ENCODE results near the gene ZNRF2. TPM values are rescaled to one million over a fixed set of nuclear protein-coding genes. Genes with fewer than 3 reads are reported as not detected.

ZNRF2 gene
- total and polyA plus RNA-seq, 7 donors = 14.4 to 33.8 (median 22.5) TPM

GRCh38 chr7:30270921-30271320 lies 13.5 kb upstream of the ZNRF2 start:
- no peak for TF ChIP-seq POLR2AphosphoS5 (IDR thresholded peaks at IDR 0.05)
- TF ChIP-seq POLR2A (IDR thresholded peaks at IDR 0.05) = no peak
- TF ChIP-seq EP300 (IDR thresholded peaks at IDR 0.05) = no peak
- TF ChIP-seq CTCF (IDR thresholded peaks at IDR 0.05) = no peak
- intact Hi-C loops (cut with DNase I) = no loop called here
- Histone ChIP-seq H3K27me3 (no peaks in the 10 kb centered on the region), H3K4me3 (no peak overlapping the region), H3K27ac (no peak overlapping the region), H3K9me3 (no peaks in the 10 kb centered on the region), H3K4me1 (no peaks in the 10 kb centered on the region), H3K36me3 (no peaks in the 10 kb centered on the region)
- DNase-seq = no peak
- 82 to 91% methylated on average over 4 of the region's 4 CpGs for WGBS, 2 donors

GRCh38 chr7:30272126-30272525 lies 12.3 kb upstream of the ZNRF2 start:
- Histone ChIP-seq H3K4me3 (no peak overlapping the region), H3K9me3 (no peaks in the 10 kb centered on the region), H3K4me1 (no peaks in the 10 kb centered on the region), H3K36me3 (no peaks in the 10 kb centered on the region), H3K27me3 (no peaks in the 10 kb centered on the region), H3K27ac (no peak overlapping the region)
- DNase-seq = no peak
- intact Hi-C loops (cut with DNase I) = no loop called here
- 20 to 73% methylated on average over 2 of the region's 2 CpGs for WGBS, 2 donors
- no peak for TF ChIP-seq POLR2AphosphoS5 (IDR thresholded peaks at IDR 0.05)

GRCh38 chr7:30273552-30273951 lies 10.8 kb upstream of the ZNRF2 start:
- no peak for DNase-seq
- 81 to 91% methylated on average over 2 of the region's 2 CpGs for WGBS, 2 donors
- intact Hi-C loops (cut with DNase I) = no loop called here
- H3K4me3 ChIP-seq = no peak overlapping the region
- no peaks in the 10 kb centered on the region for H3K4me1 ChIP-seq
- TF ChIP-seq EP300 (IDR thresholded peaks at IDR 0.05) (no peak), CTCF (IDR thresholded peaks at IDR 0.05) (no peak), POLR2A (IDR thresholded peaks at IDR 0.05) (no peak), POLR2AphosphoS5 (IDR thresholded peaks at IDR 0.05) (no peak)
- H3K36me3 ChIP-seq = no peaks in the 10 kb centered on the region
- no peaks in the 10 kb centered on the region for H3K27me3 ChIP-seq
- H3K9me3 ChIP-seq = no peaks in the 10 kb centered on the region
- no peak overlapping the region for H3K27ac ChIP-seq

GRCh38 chr7:30274641-30275040 lies 9.8 kb upstream of the ZNRF2 start:
- Histone ChIP-seq H3K27me3 (no peaks in the 10 kb centered on the region), H3K4me3 (no peak overlapping the region), H3K4me1 (no peaks in the 10 kb centered on the region), H3K36me3 (no peaks in the 10 kb centered on the region), H3K9me3 (no peaks in the 10 kb centered on the region), H3K27ac (no peak overlapping the region)
- intact Hi-C loops (cut with DNase I) = loop anchor here (2.0 kb wide), 2 partner anchors 138 to 290 kb away; no protein-coding TSS in a partner anchor
- no peak for DNase-seq
- TF ChIP-seq POLR2A (IDR thresholded peaks at IDR 0.05) (no peak), POLR2AphosphoS5 (IDR thresholded peaks at IDR 0.05) (no peak), CTCF (IDR thresholded peaks at IDR 0.05) (no peak), EP300 (IDR thresholded peaks at IDR 0.05) (no peak)
- WGBS, 2 donors = 85 to 92% methylated on average over 3 of the region's 3 CpGs

- no peak for TF ChIP-seq EP300 (IDR thresholded peaks at IDR 0.05)
- TF ChIP-seq POLR2AphosphoS5 (IDR thresholded peaks at IDR 0.05) = no peak
- TF ChIP-seq CTCF (IDR thresholded peaks at IDR 0.05) = peak in 3 of 4 experiments; percentile 44 to 77 (median 54)
- intact Hi-C loops (cut with DNase I) = no loop called here
- no peaks in the 10 kb centered on the region for H3K9me3 ChIP-seq
- H3K36me3 ChIP-seq = no peaks in the 10 kb centered on the region
- H3K4me1 ChIP-seq = no peaks in the 10 kb centered on the region
- no peak overlapping the region for H3K27ac ChIP-seq
- no peaks in the 10 kb centered on the region for H3K27me3 ChIP-seq
- no peak overlapping the region for H3K4me3 ChIP-seq
- 74 to 88% methylated on average over 9 of the region's 9 CpGs for WGBS, 2 donors
- DNase-seq = no peak
These were observed 8.0 kb upstream of the ZNRF2 start for GRCh38 chr7:30276203-30276900.
